ENCODE data around the gene NTRK2.

DNA sequence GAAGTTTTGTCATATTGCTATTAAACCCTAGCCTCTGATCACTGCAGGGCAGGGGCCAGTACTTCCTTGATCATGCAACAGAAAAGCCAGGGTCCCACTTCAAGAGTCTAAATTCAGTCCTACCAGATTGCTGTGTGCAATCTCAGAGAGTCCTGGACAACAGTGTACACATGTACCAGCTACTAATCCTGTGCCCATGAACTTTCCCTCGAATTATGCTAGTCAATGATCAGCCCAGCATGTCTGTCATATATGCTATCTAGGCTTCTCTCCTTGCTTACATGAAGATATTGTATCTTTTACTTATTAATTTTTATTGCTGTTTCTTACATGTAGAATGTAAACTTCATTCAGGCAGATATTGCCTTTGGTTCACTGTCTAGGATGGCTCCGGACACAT is 367.0 kb downstream of the NTRK2 start:
- TF ChIP-seq, protein P1, sequence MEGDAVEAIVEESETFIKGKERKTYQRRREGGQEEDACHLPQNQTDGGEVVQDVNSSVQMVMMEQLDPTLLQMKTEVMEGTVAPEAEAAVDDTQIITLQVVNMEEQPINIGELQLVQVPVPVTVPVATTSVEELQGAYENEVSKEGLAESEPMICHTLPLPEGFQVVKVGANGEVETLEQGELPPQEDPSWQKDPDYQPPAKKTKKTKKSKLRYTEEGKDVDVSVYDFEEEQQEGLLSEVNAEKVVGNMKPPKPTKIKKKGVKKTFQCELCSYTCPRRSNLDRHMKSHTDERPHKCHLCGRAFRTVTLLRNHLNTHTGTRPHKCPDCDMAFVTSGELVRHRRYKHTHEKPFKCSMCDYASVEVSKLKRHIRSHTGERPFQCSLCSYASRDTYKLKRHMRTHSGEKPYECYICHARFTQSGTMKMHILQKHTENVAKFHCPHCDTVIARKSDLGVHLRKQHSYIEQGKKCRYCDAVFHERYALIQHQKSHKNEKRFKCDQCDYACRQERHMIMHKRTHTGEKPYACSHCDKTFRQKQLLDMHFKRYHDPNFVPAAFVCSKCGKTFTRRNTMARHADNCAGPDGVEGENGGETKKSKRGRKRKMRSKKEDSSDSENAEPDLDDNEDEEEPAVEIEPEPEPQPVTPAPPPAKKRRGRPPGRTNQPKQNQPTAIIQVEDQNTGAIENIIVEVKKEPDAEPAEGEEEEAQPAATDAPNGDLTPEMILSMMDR (IDR thresholded peaks at IDR 0.05), result no peak
- TF ChIP-seq ZFX (IDR thresholded peaks at IDR 0.05; ENCODE audit: borderline replicate concordance), result no peak

Measured in 22Rv1 (cell line).